Measurements from ENCODE around the gene MEIS1. TPM values are rescaled to one million over a fixed set of nuclear protein-coding genes. Genes with fewer than 3 reads are reported as not detected.

Gene MEIS1
- total and polyA plus RNA-seq, 2 donors (not counting 3 experiments of a cell fraction or from before 2014, with no cell fraction given), result 10.0 to 26.5 TPM

- CTCF ChIA-PET, result interaction anchor here (0.8 to 7.6 kb wide), 5 partner anchors 14 to 645 kb away, joined by 3 to 154 read pairs (median 4); no protein-coding TSS in a partner anchor
- H3K36me3 ChIP-seq (ENCODE audit: control insufficient read depth in 2 of 2, extremely low read depth in 1 of 2, insufficient read depth in 2 of 2, low read length in 2 of 2), result no peaks in the 10 kb centered on the region
- H4K20me1 ChIP-seq (replicated peaks; ENCODE audit: control insufficient read depth, extremely low read depth, insufficient read depth, low read length), result no peaks in the 10 kb centered on the region
- POLR2A ChIA-PET, result interaction anchor here (0.7 kb wide), 1 partner anchor 131 kb away, joined by 3 read pairs; no protein-coding TSS in a partner anchor
- H3K4me3 ChIP-seq (replicated peaks in 1 of 3; ENCODE audit: insufficient read depth in 1 of 3, low read depth in 1 of 3, low read length in 3 of 3), result no peak overlapping the region
- H2AFZ ChIP-seq (ENCODE audit: low read depth, low read length), result no peak overlapping the region
- peaks cover 3% of the 10 kb centered on the region for H3K4me1 ChIP-seq (ENCODE audit: control insufficient read depth, extremely low read depth, insufficient read depth, low read length)
- intact Hi-C loops (cut with micrococcal nuclease), result no loop called here
- FAIRE-seq (no peak), DNase-seq (ENCODE audit: low read depth, low spot score) (no peak)
- H3K79me2 ChIP-seq (ENCODE audit: control insufficient read depth, insufficient read depth, low read length), result no peaks in the 10 kb centered on the region
- H3K9ac ChIP-seq (replicated peaks; ENCODE audit: extremely low read depth, insufficient read depth, low read length), result no peak overlapping the region
- H3K9me1 ChIP-seq (replicated peaks; ENCODE audit: control insufficient read depth, extremely low read depth, insufficient read depth, low read length), result no peaks in the 10 kb centered on the region
- TF ChIP-seq POLR2A (IDR thresholded peaks at IDR 0.05; ENCODE audit: low read depth, low read length), result no peak
- BruUV-seq (replicated peaks), result no TSS peak
- no peak overlapping the region for H3K27ac ChIP-seq (ENCODE audit: insufficient read depth, low read depth, low read length)
- H3K9me3 ChIP-seq (replicated peaks; ENCODE audit: control insufficient read depth, insufficient read depth, low read length), result no peaks in the 10 kb centered on the region
- dilution Hi-C loops (cut with MboI; ENCODE audit: extremely low pct_ligation_motif_present, low sequenced_read_pairs), result no loop called here
- no peak overlapping the region for H3K4me2 ChIP-seq (ENCODE audit: insufficient read depth, low read length)
- H3K27me3 ChIP-seq (ENCODE audit: control insufficient read depth in 2 of 2, insufficient read depth in 2 of 2, low read length in 2 of 2), result no peaks in the 10 kb centered on the region
Observed at GRCh38 chr2:66569974-66570373, 135.0 kb downstream of the MEIS1 start.

GRCh38 chr2:66570471-66570870 lies 135.5 kb downstream of the MEIS1 start:
- Histone ChIP-seq H3K79me2 (ENCODE audit: control insufficient read depth, insufficient read depth, low read length) (no peaks in the 10 kb centered on the region), H3K27ac (ENCODE audit: insufficient read depth, low read depth, low read length) (no peak overlapping the region), H3K9me1 (replicated peaks; ENCODE audit: control insufficient read depth, extremely low read depth, insufficient read depth, low read length) (no peaks in the 10 kb centered on the region), H3K4me2 (ENCODE audit: insufficient read depth, low read length) (no peak overlapping the region), H3K27me3 (ENCODE audit: control insufficient read depth in 2 of 2, insufficient read depth in 2 of 2, low read length in 2 of 2) (no peaks in the 10 kb centered on the region), H3K9ac (replicated peaks; ENCODE audit: extremely low read depth, insufficient read depth, low read length) (no peak overlapping the region), H3K4me3 (replicated peaks in 1 of 3; ENCODE audit: insufficient read depth in 1 of 3, low read depth in 1 of 3, low read length in 3 of 3) (no peak overlapping the region), H3K4me1 (ENCODE audit: control insufficient read depth, extremely low read depth, insufficient read depth, low read length) (peaks cover 4% of the 10 kb centered on the region), H3K36me3 (ENCODE audit: control insufficient read depth in 2 of 2, extremely low read depth in 1 of 2, insufficient read depth in 2 of 2, low read length in 2 of 2) (no peaks in the 10 kb centered on the region), H3K9me3 (replicated peaks; ENCODE audit: control insufficient read depth, insufficient read depth, low read length) (no peaks in the 10 kb centered on the region), H2AFZ (ENCODE audit: low read depth, low read length) (no peak overlapping the region), H4K20me1 (replicated peaks; ENCODE audit: control insufficient read depth, extremely low read depth, insufficient read depth, low read length) (no peaks in the 10 kb centered on the region)
- dilution Hi-C loops (cut with MboI; ENCODE audit: extremely low pct_ligation_motif_present, low sequenced_read_pairs), result no loop called here
- ChIA-PET CTCF (interaction anchor here (0.8 to 7.6 kb wide), 5 partner anchors 15 to 645 kb away, joined by 3 to 154 read pairs (median 4); no protein-coding TSS in a partner anchor), POLR2A (no interaction called here)
- intact Hi-C loops (cut with micrococcal nuclease), result no loop called here
- BruUV-seq (replicated peaks), result no TSS peak
- DNase-seq (ENCODE audit: low read depth, low spot score), result no peak
- TF ChIP-seq POLR2A (IDR thresholded peaks at IDR 0.05; ENCODE audit: low read depth, low read length) (no peak), POLR2AphosphoS5 (IDR thresholded peaks at IDR 0.05; ENCODE audit: insufficient read depth, low read depth, low read length) (no peak), GATA2 (IDR thresholded peaks at IDR 0.05; ENCODE audit: insufficient read depth, insufficient read length, low read depth, low read length) (no peak), EZH2 (IDR thresholded peaks at IDR 0.05; ENCODE audit: borderline replicate concordance, low read depth, low read length, severe bottlenecking) (no peak), MYC (IDR thresholded peaks at IDR 0.05; ENCODE audit: low read depth, low read length) (no peak), JUN (IDR thresholded peaks at IDR 0.05; ENCODE audit: borderline replicate concordance, insufficient read depth, insufficient read length, low read depth) (no peak), FOS (IDR thresholded peaks at IDR 0.05; ENCODE audit: borderline replicate concordance, insufficient read depth, low read length) (no peak)
- TF ChIP-seq, protein P1, sequence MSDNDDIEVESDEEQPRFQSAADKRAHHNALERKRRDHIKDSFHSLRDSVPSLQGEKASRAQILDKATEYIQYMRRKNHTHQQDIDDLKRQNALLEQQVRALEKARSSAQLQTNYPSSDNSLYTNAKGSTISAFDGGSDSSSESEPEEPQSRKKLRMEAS (IDR thresholded peaks at IDR 0.05; ENCODE audit: insufficient read depth, insufficient read length), result no peak
- TF ChIP-seq, protein P2, sequence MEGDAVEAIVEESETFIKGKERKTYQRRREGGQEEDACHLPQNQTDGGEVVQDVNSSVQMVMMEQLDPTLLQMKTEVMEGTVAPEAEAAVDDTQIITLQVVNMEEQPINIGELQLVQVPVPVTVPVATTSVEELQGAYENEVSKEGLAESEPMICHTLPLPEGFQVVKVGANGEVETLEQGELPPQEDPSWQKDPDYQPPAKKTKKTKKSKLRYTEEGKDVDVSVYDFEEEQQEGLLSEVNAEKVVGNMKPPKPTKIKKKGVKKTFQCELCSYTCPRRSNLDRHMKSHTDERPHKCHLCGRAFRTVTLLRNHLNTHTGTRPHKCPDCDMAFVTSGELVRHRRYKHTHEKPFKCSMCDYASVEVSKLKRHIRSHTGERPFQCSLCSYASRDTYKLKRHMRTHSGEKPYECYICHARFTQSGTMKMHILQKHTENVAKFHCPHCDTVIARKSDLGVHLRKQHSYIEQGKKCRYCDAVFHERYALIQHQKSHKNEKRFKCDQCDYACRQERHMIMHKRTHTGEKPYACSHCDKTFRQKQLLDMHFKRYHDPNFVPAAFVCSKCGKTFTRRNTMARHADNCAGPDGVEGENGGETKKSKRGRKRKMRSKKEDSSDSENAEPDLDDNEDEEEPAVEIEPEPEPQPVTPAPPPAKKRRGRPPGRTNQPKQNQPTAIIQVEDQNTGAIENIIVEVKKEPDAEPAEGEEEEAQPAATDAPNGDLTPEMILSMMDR (IDR thresholded peaks at IDR 0.05; ENCODE audit: extremely low read depth in 1 of 2, insufficient read depth in 1 of 2, low read depth in 1 of 2, low read length in 2 of 2), result no peak
- FAIRE-seq, result no peak

Measured in endothelial cell of umbilical vein (primary cell).